ENCODE measurements around the gene JMY. TPM values are rescaled to one million over a fixed set of nuclear protein-coding genes. Genes with fewer than 3 reads are reported as not detected.

The JMY gene
- total and polyA plus RNA-seq, 9 donors: 9.9 to 30.3 (median 22.1) TPM

- 74 to 75% (median 75%) methylated on average over 4 of the region's 4 CpGs for WGBS, 3 donors
- TF ChIP-seq EP300 (IDR thresholded peaks at IDR 0.05): no peak
- H3K4me1 ChIP-seq (ENCODE audit: insufficient read depth): no peaks in the 10 kb centered on the region
- DNase-seq: no peak
- intact Hi-C loops (cut with DNase I): no loop called here
- H3K9me3 ChIP-seq: no peaks in the 10 kb centered on the region
- H3K27me3 ChIP-seq: no peaks in the 10 kb centered on the region
- H3K4me3 ChIP-seq: no peak overlapping the region
- H3K36me3 ChIP-seq: no peaks in the 10 kb centered on the region
- no peak overlapping the region for H3K27ac ChIP-seq
Measured at GRCh38 chr5:79224286-79224984, 11.5 kb upstream of the JMY start.

- WGBS, 3 donors: 25 to 53% (median 47%) methylated on average over 2 of the region's 2 CpGs
- intact Hi-C loops (cut with DNase I): no loop called here
Measured at GRCh38 chr5:79225026-79225425, 10.9 kb upstream of the JMY start.

GRCh38 chr5:79225441-79225840 is 10.5 kb upstream of the JMY start:
- DNase-seq: no peak
- intact Hi-C loops (cut with DNase I): no loop called here
- Histone ChIP-seq H3K4me1 (ENCODE audit: insufficient read depth) (no peaks in the 10 kb centered on the region), H3K27ac (no peak overlapping the region), H3K36me3 (no peaks in the 10 kb centered on the region), H3K27me3 (no peaks in the 10 kb centered on the region), H3K4me3 (no peak overlapping the region), H3K9me3 (no peaks in the 10 kb centered on the region)
- 94 to 98% (median 96%) methylated on average over 5 of the region's 5 CpGs for WGBS, 3 donors
- TF ChIP-seq EP300 (IDR thresholded peaks at IDR 0.05): no peak
- no peak for TF ChIP-seq POLR2A (IDR thresholded peaks at IDR 0.05)
- TF ChIP-seq CTCF (IDR thresholded peaks at IDR 0.05): no peak

More at GRCh38 chr5:79225026-79225425, 10.9 kb upstream of the JMY start:
- Histone ChIP-seq H3K27ac (no peak overlapping the region), H3K4me3 (no peak overlapping the region), H3K27me3 (no peaks in the 10 kb centered on the region), H3K36me3 (no peaks in the 10 kb centered on the region), H3K4me1 (ENCODE audit: insufficient read depth) (no peaks in the 10 kb centered on the region), H3K9me3 (no peaks in the 10 kb centered on the region)
- DNase-seq: no peak
- TF ChIP-seq POLR2A (IDR thresholded peaks at IDR 0.05) (no peak), CTCF (IDR thresholded peaks at IDR 0.05) (no peak), EP300 (IDR thresholded peaks at IDR 0.05) (no peak)

- TF ChIP-seq CTCF (IDR thresholded peaks at IDR 0.05) (no peak), EP300 (IDR thresholded peaks at IDR 0.05) (no peak), POLR2A (IDR thresholded peaks at IDR 0.05) (no peak)
- intact Hi-C loops (cut with DNase I): no loop called here
- H3K27ac ChIP-seq: no peak overlapping the region
- no peak for DNase-seq
- no peaks in the 10 kb centered on the region for H3K4me1 ChIP-seq (ENCODE audit: insufficient read depth)
- H3K9me3 ChIP-seq: no peaks in the 10 kb centered on the region
- no peaks in the 10 kb centered on the region for H3K36me3 ChIP-seq
- H3K4me3 ChIP-seq: no peak overlapping the region
- H3K27me3 ChIP-seq: no peaks in the 10 kb centered on the region
- WGBS, 3 donors: 97 to 98% (median 98%) methylated on average over 4 of the region's 4 CpGs
Measured at GRCh38 chr5:79227484-79228025, 8.4 kb upstream of the JMY start.

Measured in ovary (tissue), 9 donors.